Neural cell (in vitro differentiated cells): Measurements from ENCODE around the gene NEBL.

Experiments
- CTCF ChIP-seq: fragments of 450-650 bp; IDR thresholded peaks from 2 replicates; pipeline ENCODE4 v1.5.1; 2014; ENCODE audit warnings: antibody characterized with exemption, mild to moderate bottlenecking, moderate library complexity; ENCODE audit not compliant: poor library complexity, severe bottlenecking
- EZH2 ChIP-seq: fragments of 200-600, 300-800 bp; shearing (Covaris generic), sonication (generic); IDR thresholded peaks from 2 replicates; pipeline ENCODE4 v1.6.1; 2014; ENCODE audit warnings: antibody characterized with exemption, low read length, borderline replicate concordance, mild to moderate bottlenecking; ENCODE audit not compliant: insufficient read depth, poor library complexity, severe bottlenecking
- POLR2AphosphoS5 ChIP-seq: IDR thresholded peaks from 2 replicates; pipeline ENCODE4 v1.6.1; 2012

DNA sequence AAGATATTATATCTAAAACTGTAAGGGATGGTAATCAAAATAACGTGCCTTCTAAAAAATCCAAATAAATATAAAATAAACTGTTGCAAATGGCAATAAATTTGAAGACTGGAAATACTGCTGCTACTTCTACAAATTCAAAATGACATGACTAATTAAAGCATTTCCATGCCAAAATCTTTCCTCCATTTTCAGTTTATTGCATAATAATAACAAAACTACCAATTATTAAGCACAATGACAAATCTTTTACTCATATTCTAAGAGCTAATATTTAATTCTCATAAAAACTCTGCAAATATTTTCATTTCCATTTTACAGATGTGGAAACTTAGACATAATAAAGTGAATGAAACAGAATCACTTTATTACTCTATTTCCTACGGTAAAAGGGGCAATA lies 38.8 kb upstream of the NEBL start:
- TF ChIP-seq CTCF: no peak
- no peak for TF ChIP-seq EZH2
- no peak for TF ChIP-seq POLR2AphosphoS5
